Stomach smooth muscle (tissue), 2 donors: ENCODE data around the gene ZBED6.

Experiments
- H3K27ac ChIP-seq: one replicate; pipeline ENCODE4 v1.7.0; 2013; ENCODE audit warnings: mild to moderate bottlenecking, low read length, inconsistent platforms
- H3K27me3 ChIP-seq, 2 donors: one replicate each; pipeline ENCODE4 v1.7.0; 2013; ENCODE audit warnings: low read length in 2 of 2; ENCODE audit not compliant: insufficient read depth in 2 of 2, control insufficient read depth in 1 of 2
- H3K36me3 ChIP-seq, 2 donors: one replicate each; pipeline ENCODE4 v1.7.0; 2013; ENCODE audit warnings: low read length in 2 of 2; ENCODE audit not compliant: control insufficient read depth in 2 of 2, insufficient read depth in 2 of 2
- H3K4me1 ChIP-seq: one replicate; pipeline ENCODE4 v1.7.0; 2013; ENCODE audit warnings: low read length; ENCODE audit not compliant: control insufficient read depth, insufficient read depth
- H3K4me3 ChIP-seq, 2 donors: one replicate each; pipeline ENCODE4 v1.7.0; 2013; ENCODE audit warnings: low read length in 2 of 2
- H3K9ac ChIP-seq, 2 donors: one replicate each; pipeline ENCODE4 v1.7.0; 2013; ENCODE audit warnings: low read length in 2 of 2, mild to moderate bottlenecking in 1 of 2
- H3K9me3 ChIP-seq, 2 donors: one replicate each; pipeline ENCODE4 v1.7.0; 2013; ENCODE audit warnings: low read length in 2 of 2; ENCODE audit not compliant: control insufficient read depth in 2 of 2
- donor health status: healthy.
- donor health status: Pancreatic carcinoma.

Gene ZBED6

DNA sequence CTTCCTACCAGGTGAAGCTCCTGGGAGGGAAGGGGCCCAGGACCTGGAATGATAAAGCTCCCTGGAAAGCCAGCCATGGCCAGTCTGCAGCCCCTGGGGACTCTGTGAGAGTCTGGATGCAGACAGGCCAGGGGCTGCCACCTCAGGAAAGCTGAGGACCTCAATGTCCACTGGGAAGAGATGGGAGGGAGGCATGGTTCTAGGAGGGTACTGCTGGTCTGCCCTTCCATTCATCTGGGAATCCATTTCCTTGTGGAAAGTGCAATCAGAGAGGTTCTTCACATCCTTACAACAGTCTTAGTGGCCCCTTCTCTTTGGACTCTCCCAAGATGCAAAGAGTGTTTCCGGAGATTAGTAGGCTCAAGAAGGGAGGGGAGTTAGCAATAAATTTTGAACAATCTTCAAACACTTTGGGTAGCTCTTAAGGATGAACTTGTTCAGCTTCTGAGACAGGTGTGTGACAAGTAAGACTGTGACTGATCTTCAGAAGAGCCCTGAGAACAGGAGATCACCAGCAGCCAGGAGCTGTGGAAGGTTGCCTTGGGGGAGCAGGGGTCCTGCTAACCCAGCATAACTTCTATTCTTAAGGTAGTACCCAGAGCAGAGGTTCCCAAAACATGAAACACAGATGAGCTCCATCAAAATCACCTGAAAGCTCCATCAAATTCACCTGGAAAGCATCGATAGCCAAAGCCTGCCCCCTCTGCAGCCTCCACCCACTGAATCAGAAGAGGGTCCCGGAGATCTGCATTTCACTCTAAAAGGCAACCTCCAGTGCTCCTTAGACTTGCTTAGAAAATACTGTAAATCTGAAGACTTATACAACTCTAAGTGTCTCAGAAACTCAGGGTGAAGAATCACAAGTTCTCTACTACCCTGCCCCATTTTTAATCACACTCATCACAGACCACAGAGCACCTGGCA lies 31.1 kb upstream of the ZBED6 start:
- H3K9ac ChIP-seq = no peak overlapping the region
- H3K9me3 ChIP-seq = no peaks in the 10 kb centered on the region
- no peaks in the 10 kb centered on the region for H3K36me3 ChIP-seq
- H3K4me1 ChIP-seq = peaks cover 4% of the 10 kb centered on the region
- no peak overlapping the region for H3K27ac ChIP-seq
- H3K4me3 ChIP-seq = no peak overlapping the region
- H3K27me3 ChIP-seq = no peaks in the 10 kb centered on the region

DNA sequence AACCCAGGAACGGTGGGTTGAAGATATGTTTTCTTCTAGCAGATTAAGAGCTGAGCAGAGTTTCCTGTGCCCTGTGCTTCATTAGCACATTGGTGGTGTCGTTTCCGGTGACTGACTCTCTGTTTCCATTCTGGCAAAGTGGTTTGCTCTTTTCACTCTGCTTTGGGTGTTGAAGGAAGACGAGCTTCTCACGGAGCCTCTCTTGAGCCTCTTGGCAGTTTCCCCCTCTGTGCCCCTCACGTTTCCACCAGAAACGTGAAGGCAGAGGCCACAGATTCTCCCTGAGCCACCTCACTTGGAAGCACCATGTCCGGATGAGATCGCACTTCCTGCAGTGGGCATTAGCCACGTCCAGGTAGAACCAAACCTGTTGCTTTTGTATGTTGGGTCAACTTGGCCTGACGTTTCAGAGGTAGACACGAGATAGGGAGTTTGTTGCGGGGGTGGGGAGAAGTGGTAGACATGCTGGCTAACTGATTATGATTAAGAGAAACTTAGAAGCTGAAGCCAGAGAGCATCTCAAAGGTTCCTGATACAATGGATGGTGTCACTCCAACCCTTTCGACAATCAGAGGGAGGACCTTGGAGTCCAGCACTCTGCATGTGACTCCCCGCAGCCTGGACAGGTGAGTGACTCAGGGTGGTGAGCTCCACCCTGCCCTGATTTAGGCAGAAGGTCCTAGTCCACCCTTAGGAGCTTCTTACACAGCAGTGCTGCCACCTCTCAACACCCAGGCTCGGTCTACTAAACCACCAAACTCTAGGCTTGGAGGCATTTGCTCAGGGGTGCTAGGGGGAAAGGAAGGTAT lies 30.2 kb upstream of the ZBED6 start, which contains the start of gene LAX1:
Gene LAX1 (plus strand): TSS at position 155 of the 809 bp plus-strand sequence. CDS start 383 bp downstream, at position 538.
- H3K9me3 ChIP-seq = no peaks in the 10 kb centered on the region
- no peaks in the 10 kb centered on the region for H3K36me3 ChIP-seq
- H3K4me1 ChIP-seq = peaks cover 9% of the 10 kb centered on the region
- H3K27ac ChIP-seq = no peak within 1 kb of the TSS
- H3K9ac ChIP-seq = no peak within 1 kb of the TSS
- H3K4me3 ChIP-seq = peak within 1 kb of the TSS in 1 of 2 donors; percentile 15
- H3K27me3 ChIP-seq = no peaks in the 10 kb centered on the region

DNA sequence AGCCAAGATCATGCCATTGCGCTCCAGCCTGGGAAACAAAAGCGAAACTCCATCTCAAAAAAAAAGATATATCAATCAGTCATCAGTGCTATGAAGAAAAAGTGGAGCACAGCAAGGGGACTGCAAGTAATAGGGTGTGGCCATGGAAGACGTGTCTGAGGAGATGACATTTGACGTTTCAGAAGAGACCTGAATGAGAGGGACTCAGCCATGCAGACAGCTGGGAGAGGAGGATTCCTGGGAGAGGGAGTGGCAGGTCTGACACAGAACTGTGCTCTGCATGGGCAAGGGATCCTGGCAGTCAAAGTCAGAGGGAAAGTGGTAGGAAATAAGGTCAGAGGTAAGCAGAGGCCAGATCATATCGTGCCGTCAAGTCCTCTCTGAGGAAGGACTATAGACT lies 27.2 kb upstream of the ZBED6 start:
- Histone ChIP-seq H3K4me1 (peaks cover 24% of the 10 kb centered on the region), H3K27me3 (no peaks in the 10 kb centered on the region), H3K4me3 (no peak overlapping the region), H3K27ac (no peak overlapping the region), H3K9me3 (no peaks in the 10 kb centered on the region), H3K9ac (no peak overlapping the region), H3K36me3 (no peaks in the 10 kb centered on the region)

DNA sequence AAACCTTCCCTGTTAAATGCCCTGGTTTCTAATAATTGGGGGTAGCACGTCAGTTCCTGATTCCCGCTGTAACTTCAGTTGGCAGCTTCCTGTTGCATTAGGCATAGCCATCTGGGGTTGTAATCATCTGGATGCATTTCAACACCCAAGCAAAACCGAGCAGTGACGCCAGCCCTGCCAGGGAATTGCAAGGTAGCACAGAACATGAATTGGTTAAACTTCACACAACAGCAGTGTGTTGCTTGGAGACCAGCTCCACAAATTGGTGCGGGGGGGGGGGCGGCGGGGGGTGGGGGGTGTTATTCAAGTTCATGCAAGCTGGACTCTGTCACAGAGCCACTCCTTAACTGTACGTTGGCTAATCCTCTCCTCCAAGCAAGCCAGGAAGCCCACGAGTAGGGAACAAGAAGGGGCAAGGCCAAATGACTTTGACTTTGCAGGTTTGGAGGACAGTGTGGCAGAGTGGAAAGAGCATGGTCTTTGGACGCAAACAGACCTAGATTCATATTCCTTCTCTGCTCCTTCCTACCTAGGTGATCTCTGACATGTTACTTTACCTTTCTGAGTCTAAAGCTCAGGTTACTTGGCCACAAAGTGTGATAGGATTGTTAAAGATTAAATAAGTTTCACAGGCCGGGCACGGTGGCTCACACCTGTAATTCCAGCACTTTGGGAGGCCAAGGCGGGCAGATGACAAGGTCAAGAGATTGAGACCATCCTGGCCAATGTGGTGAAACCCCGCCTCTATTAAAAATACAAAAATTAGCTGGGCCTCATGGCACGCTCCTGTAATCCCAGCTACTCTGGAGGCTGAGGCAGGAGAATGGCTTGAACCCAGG lies 25.7 kb upstream of the ZBED6 start:
- Histone ChIP-seq H3K4me3 (peak overlapping the region; percentile 21 to 47), H3K27me3 (no peaks in the 10 kb centered on the region), H3K36me3 (no peaks in the 10 kb centered on the region), H3K4me1 (peaks cover 22% of the 10 kb centered on the region), H3K27ac (peak overlapping the region; percentile 49), H3K9ac (peak overlapping the region; percentile 43 to 55), H3K9me3 (no peaks in the 10 kb centered on the region)

DNA sequence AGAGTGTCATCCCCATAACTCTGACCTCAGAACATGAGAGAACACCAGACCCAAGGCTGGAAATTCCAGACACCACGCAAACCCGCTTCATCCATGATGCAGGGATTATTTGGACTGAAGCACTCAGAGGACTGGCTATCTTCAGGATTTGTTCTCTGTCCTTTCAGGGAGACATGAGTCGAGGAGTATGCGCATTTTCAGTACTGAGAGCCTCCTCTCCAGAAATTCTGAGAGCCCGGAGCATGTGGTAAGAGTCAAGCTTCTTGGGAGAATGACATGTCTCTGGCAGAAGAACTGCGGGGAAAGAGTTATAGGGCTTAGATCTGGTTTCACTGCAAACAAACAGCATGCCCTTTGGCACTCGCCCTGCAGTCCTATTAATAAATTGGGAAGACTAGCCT lies 23.5 kb upstream of the ZBED6 start:
- no peaks in the 10 kb centered on the region for H3K36me3 ChIP-seq

DNA sequence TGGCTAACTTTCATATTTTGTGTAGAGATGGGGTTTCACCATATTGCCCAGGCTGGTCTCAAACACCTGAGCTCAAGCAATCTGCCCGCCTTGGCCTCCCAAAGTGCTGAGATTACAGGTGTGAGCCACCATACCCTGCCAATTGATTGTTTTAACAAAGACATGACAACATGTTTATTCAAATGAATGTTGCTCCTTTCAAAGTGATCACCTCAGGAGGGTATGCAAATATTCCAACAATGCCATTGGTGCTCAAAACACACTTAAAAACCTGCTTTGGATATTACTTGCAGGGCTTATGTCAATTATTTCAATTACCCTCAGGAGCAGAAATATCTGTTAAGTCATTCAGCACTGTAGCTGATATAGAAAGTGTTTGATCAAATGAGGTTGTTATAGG lies 22.6 kb upstream of the ZBED6 start:
- Histone ChIP-seq H3K4me3 (no peak overlapping the region), H3K27me3 (no peaks in the 10 kb centered on the region), H3K4me1 (peaks cover 22% of the 10 kb centered on the region), H3K27ac (no peak overlapping the region), H3K9ac (no peak overlapping the region), H3K9me3 (no peaks in the 10 kb centered on the region), H3K36me3 (no peaks in the 10 kb centered on the region)

More for the DNA sequence above, 23.5 kb upstream of the ZBED6 start:
- Histone ChIP-seq H3K27ac (peak overlapping the region; percentile 77), H3K27me3 (no peaks in the 10 kb centered on the region), H3K9me3 (no peaks in the 10 kb centered on the region), H3K4me3 (peak overlapping the region in 1 of 2 donors; percentile 40), H3K9ac (peak overlapping the region; percentile 8 to 36), H3K4me1 (peaks cover 22% of the 10 kb centered on the region)

DNA sequence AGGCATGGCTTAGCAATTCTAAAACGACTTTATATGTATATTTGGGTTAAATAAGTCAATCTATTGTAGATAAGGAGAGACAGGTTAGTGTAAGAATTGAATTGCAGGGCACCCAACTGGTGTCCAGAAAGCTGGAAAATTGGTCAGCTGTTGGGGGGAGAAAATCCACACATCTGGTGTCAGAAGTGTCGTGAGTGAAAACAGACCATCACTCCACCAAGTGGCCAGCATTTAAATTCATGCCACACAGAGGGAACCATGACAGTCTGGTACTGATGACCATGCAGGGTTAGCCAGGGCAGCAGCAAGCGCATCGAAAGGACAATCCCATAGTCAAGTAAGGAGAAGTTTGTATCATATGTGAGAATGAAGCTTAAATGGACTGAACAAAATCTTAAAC lies 18.8 kb upstream of the ZBED6 start:
- Histone ChIP-seq H3K27ac (no peak overlapping the region), H3K27me3 (no peaks in the 10 kb centered on the region), H3K9ac (no peak overlapping the region), H3K4me1 (peaks cover 5% of the 10 kb centered on the region), H3K4me3 (no peak overlapping the region), H3K36me3 (no peaks in the 10 kb centered on the region), H3K9me3 (no peaks in the 10 kb centered on the region)

DNA sequence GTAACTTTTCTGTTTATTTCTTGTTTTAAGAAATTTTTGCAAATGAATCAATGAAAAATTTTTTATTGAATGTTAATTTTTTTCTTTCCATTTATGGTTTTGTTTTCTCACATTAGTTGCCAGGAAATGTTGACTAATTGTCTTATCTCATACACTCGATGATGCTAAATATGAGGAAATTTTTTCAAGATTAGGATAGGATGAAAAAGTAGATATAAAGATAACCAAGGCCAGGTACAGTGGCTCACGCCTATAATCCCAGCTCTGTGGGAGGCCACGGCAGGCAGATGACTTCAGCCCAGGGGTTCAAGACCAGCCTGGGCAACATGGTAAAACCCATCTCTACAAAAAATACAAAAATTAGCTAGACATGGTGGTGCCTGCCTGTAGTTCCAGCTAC lies 17.8 kb upstream of the ZBED6 start:
- Histone ChIP-seq H3K9ac (no peak overlapping the region), H3K27me3 (no peaks in the 10 kb centered on the region), H3K27ac (no peak overlapping the region), H3K4me3 (no peak overlapping the region), H3K36me3 (no peaks in the 10 kb centered on the region), H3K4me1 (no peaks in the 10 kb centered on the region), H3K9me3 (no peaks in the 10 kb centered on the region)

DNA sequence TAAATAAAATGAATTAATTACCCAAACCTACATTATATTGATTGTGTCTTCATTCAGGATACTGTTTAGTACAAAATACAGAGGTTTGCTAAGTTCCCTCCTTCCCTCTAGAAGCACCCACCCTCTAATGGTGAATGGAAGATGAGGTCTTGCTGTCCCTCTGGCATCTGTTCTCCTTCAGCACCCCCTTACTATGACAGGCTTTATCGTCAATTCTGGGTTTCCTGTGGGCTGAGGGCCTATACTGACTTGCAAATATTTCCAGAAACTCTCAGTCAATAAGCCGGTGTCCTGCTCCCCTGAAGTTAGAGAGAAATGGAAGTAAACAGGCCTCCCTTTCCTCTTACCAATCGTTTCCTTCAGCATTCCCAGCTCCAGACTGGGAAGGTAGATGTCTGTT lies 17.3 kb upstream of the ZBED6 start:
- H3K9me3 ChIP-seq = no peaks in the 10 kb centered on the region
- H3K36me3 ChIP-seq = no peaks in the 10 kb centered on the region
- no peak overlapping the region for H3K9ac ChIP-seq
- H3K4me3 ChIP-seq = no peak overlapping the region
- no peaks in the 10 kb centered on the region for H3K4me1 ChIP-seq
- no peaks in the 10 kb centered on the region for H3K27me3 ChIP-seq
- H3K27ac ChIP-seq = no peak overlapping the region

DNA sequence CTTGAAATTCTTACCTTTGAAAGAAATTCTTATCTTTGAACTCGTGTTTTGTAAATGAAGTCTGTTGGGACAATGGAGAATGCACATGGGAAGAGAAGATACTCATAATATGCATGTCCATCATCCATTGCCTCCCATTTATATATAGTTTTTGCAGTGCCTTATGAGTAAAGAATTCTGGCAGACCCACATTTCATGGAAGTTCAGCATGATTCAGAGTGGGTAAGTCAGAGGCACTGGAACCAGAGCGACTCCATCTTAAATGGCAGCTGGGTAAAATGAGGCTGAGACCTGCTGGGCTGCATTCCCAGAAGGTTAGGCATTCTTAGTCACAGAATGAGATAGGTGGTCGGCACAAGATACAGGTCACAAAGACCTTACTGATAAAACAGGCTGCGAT lies 16.6 kb upstream of the ZBED6 start:
- H3K4me1 ChIP-seq = no peaks in the 10 kb centered on the region
- H3K27me3 ChIP-seq = no peaks in the 10 kb centered on the region
- no peak overlapping the region for H3K27ac ChIP-seq
- no peak overlapping the region for H3K4me3 ChIP-seq
- no peak overlapping the region for H3K9ac ChIP-seq
- no peaks in the 10 kb centered on the region for H3K9me3 ChIP-seq
- no peaks in the 10 kb centered on the region for H3K36me3 ChIP-seq
